HG03439 (cell line): ENCODE results near the gene DEPDC5.

Experiments used
- ATAC-seq: cut with Tn5 transposase; IDR thresholded peaks from one replicate; pipeline ENCODE4 v1.9.1; 2021; ENCODE audit warnings: mild to moderate bottlenecking, moderate library complexity; ENCODE audit not compliant: unreplicated experiment

Gene DEPDC5

DNA sequence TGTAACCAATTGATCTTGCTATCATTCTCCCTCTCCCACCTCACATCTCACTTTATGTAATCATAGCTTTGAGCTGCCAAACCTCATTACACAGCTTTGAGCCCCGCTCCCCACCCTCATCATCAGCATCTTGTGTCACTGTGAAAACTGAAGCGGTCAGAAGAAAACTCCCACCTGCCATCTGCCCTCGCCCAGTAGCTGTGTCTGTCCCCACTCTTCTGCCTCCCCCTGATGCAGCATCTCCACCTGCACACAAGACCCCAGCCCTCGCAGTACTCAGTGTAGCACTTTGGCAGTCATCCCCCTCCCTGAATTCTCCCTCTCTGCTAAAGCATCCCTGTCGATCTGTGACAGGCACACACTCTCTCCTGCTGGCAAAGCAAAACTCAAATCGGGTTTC lies 130.2 kb downstream of the DEPDC5 start:
- no peak for ATAC-seq

DNA sequence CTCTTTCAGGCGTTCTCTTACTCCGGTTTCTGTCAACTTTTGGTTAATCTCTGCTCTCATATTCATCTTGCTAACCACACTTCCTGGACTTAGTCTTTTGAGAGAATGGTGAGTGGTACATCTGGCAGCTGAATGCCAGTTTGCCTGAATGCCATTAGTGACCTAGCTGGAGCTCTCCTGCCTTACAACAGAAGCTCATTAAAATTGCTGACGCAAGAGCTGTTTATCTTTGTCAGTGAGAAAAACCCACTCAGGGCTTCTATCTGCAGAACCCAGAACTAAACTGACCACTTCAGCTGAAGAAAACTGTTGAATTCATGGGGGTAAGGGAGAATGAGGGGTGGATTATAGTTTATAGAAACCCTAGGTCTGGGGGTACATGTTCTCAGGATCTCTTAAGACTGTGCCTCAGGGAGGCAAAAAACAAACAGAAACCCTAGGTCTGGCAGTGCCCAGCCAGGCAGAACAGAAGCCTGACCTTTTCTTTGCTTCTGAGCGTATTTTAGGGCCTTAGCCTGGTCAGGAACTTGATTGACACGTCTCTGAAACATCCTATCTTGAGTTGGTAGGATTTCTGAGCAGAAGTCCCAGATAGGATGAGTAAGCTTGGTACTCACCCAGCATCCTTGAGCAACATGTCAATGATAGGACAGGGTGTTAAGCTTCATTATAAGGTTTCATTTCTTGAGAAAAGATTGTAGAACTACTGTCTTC lies 137.7 kb downstream of the DEPDC5 start:
- ATAC-seq: no peak

DNA sequence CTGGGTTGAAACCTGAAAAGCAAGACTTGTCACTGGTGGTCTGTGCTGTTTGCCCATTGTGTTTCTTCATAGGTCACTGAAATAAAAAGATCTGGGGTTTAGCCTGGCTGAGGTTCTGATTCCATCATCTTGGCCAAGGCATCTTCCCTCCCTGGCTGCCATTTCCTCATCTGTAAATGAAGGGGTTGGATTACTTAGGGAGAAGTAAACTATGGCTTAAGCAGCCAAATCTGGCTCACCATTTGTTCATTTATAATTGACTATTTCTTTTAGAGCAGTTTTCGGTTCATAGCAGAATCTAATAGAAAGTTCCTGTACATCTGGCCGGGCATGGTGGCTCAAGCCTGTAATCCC lies 138.2 kb downstream of the DEPDC5 start:
- ATAC-seq: no peak

DNA sequence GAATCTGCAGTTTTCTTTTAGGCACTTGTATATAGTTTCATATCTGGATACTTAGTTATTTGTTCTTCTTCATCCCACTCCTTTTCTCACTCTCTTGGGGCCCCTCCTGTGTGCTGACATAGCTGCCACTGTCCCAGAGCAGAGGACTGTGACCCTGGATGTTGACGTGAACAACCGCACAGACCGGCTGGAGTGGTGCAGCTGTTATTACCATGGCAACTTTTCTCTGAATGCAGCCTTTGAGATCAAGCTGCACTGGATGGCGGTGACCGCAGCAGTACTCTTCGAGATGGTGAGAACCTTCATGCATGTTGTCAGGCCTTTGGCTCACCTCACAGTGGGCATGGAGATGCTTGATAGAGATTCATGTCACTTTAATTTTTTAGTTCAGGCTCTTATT lies 139.6 kb downstream of the DEPDC5 start:
- no peak for ATAC-seq

DNA sequence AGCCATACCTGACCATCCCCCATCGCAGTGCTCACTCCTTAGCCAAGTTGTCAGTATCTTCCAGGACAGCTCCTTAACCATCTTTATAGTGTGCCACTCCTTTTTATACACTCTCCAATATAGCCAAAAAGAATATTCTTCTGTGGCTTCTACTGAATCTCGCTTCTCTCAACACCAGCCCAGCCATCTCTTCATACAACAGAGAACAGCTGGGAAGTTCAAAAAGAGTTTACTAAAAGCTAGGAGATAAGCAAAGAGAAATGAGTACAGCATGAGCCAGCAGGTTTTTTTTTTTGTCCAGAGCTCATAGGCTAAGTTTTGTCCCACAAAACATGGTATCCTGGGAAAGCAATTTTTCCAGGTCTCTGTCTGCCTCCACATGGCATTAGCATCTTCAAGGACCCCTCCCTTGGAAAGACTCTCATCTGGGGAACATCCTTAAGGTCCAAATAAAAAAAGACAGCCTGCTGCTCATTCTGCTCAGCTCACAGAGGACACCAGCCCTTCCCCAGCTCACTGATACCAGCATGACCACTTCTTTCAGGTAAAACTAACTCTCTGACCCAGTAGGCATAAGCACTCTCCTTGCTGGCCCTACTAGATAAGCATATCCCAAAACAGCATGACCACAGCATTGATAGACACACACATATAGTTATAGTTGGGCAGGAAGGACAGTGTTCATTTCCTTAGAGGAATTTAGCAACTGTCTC lies 141.7 kb downstream of the DEPDC5 start:
- ATAC-seq: no peak

DNA sequence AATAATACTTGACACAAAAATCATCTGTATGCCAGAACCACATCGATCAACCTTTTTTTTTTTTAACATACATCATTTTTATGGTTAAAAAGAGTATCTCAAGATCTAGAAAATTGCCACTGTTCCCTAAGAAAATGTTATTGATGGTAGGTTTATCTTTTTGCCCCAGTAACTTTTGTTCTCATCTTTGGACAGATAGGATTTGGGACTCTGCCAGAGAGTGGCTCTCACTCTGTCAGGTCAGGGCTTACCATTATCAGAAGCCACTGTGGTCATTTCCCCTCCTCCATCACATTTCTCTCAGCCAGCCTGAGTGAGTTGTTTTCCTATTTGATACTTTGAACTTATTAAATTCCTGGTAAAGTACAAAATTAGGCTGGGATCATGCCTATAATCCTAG lies 142.7 kb downstream of the DEPDC5 start:
- ATAC-seq: no peak

DNA sequence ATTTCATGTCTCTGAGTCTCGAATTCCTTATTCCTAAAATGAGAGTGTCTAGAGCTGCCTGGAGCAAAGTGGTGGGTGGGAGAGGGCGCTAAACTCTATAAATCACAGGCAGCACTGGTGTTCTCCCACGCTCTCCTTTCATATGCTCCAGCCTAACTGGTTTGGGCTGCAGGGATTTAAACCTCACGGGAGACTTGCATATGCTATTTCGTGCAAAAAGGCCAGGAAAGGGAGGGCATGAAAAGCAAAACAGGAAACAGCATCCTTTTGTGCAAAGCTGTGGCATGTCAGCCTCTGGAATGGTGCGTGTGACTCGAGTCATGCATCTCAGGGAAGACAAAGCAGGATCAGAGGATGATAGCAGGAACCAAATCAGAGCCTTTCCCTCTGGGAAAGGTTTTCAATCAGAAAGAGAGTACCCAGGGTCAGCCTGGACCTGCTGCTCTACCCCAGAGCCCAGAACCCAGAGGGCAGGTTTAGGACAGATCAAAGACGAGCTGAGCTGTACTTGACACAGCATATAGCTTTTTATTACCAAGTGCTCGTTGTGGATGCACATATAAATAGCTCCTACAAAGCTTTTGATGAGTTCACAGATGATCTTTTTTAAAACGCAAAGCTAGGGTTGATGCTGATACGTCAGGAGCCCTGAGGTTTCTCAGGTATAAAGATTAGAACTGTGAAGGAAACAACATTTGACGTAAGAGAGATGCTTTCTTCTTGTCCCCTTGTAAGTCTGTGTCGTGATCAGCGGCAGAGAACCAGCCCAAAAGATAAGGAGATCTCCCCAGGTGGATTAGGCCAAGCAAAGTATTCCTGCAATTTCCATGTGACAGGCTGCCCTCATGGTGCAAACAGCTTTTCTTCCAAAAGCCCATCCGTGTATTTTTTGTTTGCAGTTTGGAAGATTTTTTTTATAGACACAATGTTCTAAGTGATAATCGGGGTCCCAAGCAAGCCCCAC lies 144.3 kb downstream of the DEPDC5 start:
- ATAC-seq: no peak

DNA sequence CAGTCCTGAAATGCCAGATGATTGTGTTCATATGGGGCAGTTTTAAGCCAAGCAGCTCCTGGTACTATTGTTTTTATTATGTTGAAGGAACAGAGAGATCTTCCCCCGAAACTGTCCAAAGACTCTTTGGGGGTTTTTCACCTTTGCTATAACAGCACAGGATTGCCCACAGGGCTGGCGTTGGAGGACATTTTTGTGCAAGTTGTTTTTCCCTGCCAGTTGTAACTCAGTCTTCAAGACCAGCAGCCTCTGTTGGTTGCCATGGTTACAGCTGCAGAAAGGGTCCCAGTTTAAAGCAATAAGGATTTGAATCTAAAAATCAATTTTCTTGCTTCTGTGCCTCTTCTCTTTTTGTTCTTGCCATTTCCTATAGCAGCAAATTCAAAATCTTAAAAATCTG lies 145.1 kb downstream of the DEPDC5 start:
- ATAC-seq: no peak

DNA sequence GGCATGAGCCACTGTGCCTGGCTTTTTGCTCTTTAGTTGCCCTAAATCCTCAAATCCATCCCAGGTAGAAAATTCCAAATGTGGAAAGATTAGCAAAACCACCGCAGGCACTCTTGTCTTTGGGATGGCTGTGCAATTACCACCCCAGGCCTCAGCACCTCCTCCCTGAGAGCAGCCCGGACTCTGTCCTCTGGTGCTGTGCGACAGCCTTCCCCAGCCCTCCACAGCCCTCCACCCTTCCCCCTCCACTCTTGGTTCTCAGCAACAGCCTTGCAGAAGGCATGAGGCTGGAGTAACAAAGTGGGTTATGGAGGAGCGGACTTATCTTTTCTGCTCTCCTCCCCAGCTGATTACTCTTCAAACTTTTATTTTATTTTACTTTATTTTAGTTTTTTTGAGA lies 145.8 kb downstream of the DEPDC5 start:
- ATAC-seq: no peak

DNA sequence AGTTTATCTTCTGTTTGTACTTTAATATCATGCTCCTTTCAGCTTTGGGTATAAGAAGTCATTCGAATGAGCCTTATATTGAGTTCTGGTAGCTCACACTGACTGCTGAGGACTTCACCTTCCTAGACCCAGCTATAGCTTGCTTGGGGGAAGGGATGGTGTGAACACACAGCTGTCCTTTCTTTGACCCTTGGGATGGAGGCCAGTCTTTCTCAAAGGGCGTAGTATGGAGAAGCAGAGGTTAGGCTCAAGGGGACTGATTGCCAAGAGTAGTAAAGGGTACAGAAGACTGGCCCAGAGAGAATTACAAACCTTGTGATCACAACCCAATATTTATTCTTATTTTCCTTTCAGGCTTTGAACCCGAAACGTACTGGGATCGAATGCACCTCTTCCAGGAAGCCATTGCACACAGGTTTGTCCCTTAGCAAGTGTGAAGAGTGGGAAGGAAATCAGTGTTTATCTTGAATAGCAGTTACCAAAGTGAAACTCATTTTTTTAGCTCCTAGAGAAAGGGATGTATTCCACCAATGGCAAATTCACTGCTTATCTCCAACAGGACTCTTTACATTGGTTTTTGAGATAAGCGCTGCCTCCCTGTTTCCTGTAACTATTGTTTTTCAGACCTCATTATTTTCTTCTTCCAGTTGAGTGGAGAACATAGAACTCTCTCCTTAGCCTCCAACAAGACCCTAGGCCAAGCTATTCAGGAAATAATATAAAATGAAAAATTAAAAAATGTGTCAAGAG lies 147.7 kb downstream of the DEPDC5 start:
- ATAC-seq: no peak

DNA sequence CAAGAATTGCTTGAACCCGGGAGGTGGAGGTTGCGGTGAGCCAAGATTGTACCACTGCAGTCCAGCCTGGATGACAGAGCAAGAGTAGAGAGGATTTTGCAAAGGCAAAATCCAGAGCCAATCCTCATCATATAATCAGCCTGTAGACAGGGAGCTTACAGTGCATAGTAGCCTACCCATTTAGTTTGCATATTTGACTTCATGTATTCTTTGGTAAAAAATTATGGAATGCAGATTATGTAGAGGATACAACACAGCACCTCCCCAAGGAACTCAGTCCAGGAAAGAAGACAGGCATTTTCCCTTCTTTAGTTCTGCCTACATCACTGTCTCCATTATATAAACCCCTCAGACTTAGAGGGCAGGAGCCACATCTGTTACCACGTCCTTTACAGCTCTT lies 150.8 kb downstream of the DEPDC5 start:
- ATAC-seq: no peak

DNA sequence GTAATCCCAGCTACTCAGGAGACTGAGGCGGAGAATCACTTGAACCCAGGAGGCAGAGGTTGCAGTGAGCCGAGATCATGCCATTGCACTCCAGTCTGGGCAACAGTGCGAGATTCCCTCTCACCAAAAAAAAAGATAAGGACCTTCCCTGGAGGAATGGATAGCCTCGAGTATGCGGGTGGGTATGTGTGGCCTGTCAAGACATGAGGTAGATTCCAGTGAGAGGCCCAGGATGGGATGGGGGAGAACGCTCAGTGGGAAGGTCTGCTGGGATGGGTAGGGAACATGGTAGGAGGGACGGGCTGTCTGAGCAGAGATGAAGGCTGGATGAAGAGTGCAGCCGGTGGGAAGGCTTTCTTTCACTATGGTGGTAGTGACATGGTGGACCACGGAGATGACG lies 151.5 kb downstream of the DEPDC5 start:
- ATAC-seq: no peak

DNA sequence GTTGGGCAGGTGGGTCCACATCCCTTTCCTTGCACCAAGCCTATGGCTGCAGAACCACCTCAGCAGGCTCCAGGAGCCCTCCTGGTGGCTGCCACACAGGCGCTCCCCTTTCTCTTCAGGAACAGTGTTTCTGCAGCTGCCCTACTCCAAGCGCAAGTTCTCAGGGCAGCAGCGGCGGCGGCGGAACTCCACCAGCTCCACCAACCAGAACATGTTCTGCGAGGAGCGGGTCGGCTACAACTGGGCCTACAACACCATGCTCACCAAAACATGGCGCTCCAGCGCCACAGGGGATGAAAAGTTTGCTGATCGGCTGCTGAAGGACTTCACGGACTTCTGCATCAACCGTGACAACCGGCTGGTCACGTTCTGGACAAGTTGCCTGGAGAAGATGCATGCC lies 152.3 kb downstream of the DEPDC5 start:
- ATAC-seq: no peak

DNA sequence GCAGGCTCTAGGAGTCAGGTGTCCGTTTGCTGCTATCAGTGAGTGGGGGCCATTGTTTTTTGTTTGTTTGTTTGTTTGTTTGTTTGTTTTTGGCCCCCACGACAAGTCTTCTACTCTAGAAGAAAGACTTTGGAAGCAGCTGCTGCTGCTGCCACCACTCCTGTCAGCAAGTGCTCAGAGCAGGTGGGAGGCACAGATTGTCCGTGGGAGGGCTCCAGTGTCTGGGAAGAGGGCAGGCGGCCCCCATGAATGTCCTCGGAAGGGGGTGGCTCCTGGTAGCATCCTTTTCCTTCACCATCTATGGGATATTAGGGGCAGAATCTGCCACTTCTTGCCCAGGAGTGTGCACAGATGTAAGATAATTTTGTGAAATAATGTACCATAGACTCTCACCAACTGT lies 152.8 kb downstream of the DEPDC5 start:
- ATAC-seq: no peak

DNA sequence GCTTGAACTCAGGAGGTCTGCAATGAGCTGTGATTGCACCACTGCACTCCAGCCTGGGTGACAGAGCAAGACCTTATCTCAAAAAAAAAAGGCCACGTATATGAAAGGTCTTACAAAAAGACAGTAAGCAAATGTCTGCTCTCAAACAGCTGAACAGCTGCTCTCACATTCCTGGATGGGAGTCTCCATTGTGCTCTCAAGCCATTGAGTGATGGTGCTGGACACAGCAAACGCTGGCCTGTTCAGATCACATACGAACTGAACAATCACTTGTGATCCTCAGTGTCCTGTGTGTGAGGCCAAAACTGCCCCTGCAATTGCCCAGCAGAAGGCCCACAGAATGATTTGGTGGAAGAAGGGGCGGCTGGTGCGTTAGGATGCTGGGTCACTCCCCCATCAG lies 156.2 kb downstream of the DEPDC5 start:
- ATAC-seq: no peak

DNA sequence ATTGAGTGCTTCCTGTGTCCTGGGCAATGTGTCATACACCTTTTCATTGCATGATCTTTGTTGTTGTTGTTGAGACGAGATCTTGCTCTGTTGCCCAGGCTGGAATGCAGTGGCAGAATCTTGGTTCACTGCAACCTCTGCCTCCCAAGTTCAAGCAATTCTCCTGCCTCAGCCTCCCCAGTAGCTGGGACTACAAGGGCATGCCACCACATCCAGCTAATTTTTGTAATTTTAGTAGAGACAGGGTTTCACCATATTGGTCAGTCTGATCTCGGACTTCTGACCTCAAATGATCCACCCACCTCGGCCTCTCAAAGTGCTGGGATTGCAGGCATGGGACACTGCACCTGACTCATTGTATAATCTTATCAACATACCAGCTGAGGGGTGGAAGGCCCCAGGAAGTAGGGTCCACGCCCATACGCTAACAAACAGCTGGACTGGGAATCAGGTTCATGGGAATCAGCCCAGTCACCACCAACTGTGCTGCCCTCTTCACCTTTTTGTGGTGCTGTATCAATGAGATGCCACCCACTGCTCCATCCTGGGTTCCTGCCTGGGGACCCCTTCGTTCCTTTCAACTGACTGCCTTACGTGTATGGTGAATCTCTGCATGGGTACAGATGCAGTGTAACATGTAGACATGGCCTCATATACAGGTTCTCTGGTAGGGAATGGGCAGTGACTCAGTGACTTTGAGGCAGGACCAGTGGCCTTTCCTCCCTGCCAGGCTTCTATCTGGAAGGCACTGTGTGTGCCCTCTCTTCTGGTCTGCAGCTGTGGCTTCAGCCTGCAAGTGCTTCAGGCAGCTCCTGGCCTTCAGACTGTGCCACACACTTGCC lies 158.0 kb downstream of the DEPDC5 start:
- ATAC-seq: no peak

DNA sequence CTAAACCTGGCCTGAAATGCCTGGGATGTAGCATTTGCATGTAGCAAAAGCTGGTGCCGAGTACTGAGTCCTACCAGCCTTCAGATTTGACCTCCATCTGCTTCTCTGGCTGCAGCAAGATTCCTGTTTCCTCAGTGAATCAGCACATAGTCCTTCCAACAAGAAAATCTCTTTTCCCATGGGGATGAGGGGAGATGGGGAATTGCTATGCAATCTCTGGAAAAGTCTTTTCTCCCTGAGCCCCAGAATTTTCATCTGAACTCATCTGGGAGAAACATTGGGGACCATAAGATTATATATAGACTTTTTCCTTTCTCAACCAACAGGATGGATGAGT lies 158.6 kb downstream of the DEPDC5 start:
- no peak for ATAC-seq

DNA sequence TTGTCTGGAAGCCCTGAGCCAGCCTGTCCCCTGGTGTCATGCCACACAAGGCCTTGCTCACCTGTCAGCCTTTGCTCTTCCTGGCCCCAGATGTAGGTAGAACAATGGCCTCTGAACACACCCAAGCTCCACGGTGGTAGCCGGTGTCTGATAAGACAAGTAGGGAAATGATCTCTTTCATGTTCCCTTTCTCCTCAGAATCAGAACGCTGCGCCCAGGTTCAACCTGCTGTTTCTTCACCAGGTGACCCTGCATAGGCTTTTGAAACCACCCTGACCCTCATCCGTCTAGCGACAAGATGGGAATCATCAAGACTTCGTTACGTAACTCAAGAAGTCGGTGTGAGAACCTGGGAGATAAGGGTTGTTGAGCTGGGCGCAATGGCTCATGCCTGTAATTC lies 161.8 kb downstream of the DEPDC5 start:
- ATAC-seq: no peak

DNA sequence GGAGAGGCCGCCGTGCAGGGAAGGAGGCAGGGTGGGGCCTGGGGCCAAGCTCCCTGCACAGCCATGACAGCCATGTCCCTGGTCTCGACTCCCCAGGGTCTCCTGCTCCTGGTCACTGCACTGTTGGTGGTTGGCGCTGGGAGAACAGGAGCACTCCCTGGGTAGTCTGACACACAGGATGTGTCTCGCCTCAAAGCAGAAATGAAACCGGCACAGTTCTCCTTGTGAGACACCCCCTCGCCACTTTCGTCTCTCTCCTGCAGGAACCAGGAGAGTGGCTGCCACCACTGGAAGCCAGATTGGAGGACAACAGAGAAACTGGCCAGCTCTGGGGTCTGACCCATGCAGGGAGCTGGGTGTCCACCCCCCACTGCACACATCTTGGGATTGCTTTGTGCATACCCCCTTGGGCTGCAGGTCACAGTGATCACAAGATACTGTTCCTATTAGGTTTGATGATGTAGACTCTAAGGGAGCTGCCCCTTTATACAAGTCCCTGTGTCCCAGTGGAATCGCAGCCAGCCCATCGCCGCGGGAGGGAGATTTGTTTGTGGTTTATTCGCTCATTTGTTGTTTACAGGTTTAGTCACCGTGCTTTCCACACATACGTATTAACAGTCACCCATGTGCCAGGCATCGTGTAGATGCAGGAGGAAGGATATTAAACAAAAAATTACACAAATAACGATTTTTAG lies 163.6 kb downstream of the DEPDC5 start:
- ATAC-seq: no peak

DNA sequence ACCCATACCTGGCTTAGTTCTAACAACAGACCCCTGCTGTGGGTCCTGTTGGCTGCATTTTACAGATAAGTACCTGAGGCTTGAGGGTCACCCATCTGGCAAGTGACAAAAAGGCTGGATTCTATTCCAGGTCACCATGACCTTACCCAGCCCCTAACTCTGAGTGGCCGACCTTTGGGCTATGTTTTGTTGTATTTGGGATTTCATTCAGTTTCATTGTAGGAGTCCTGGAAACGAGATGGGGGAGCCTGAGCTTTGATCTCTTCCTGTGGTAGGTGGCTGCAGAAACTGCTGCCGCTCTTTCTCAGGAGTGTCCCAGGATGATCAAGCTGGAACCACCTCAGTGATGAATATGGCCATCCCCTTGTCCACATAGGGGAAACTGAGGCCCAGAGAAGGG lies 165.9 kb downstream of the DEPDC5 start:
- no peak for ATAC-seq
